Endothelial cell of umbilical vein (primary cell): ENCODE data around the gene DACT1.

Experiments
- EZH2 ChIP-seq: IDR thresholded peaks from 2 replicates; pipeline ENCODE4 v1.6.1; 2012; ENCODE audit warnings: borderline replicate concordance, low read depth, mild to moderate bottlenecking, moderate library complexity, low read length, inconsistent platforms; ENCODE audit not compliant: severe bottlenecking
- FOS ChIP-seq: IDR thresholded peaks from 2 replicates; pipeline ENCODE4 v1.6.1; 2011; ENCODE audit warnings: mild to moderate bottlenecking, low read length, moderate library complexity, borderline replicate concordance; ENCODE audit not compliant: insufficient read depth
- MYC ChIP-seq: IDR thresholded peaks from one replicate; pipeline ENCODE4 v1.6.1; 2011; ENCODE audit warnings: mild to moderate bottlenecking, low read depth, low read length
- POLR2A ChIP-seq: IDR thresholded peaks from 2 replicates; pipeline ENCODE4 v1.6.1; 2012; ENCODE audit warnings: low read depth, mild to moderate bottlenecking, control low read depth, low read length
- POLR2AphosphoS5 ChIP-seq: IDR thresholded peaks from 2 replicates; pipeline ENCODE4 v1.6.1; 2012; ENCODE audit warnings: low read depth, mild to moderate bottlenecking, control low read depth, low read length, moderate library complexity; ENCODE audit not compliant: insufficient read depth
- TF ChIP-seq, protein P1 (sequence below), 2 donors: IDR thresholded peaks; 1 replicate in 1 of 2; 2 replicates in 1 of 2; pipeline ENCODE4 v1.5.1; 2011; ENCODE audit warnings: low read length in 2 of 2, mild to moderate bottlenecking in 2 of 2, moderate library complexity in 2 of 2, control low read depth in 1 of 2, inconsistent platforms in 1 of 2, low read depth in 1 of 2; ENCODE audit not compliant: insufficient read depth in 1 of 2; ENCODE audit errors: extremely low read depth in 1 of 2
- TF ChIP-seq, protein P2 (sequence below): IDR thresholded peaks from 2 replicates; pipeline ENCODE4 v1.6.1; 2011; ENCODE audit not compliant: insufficient read depth, insufficient read length

DNA sequence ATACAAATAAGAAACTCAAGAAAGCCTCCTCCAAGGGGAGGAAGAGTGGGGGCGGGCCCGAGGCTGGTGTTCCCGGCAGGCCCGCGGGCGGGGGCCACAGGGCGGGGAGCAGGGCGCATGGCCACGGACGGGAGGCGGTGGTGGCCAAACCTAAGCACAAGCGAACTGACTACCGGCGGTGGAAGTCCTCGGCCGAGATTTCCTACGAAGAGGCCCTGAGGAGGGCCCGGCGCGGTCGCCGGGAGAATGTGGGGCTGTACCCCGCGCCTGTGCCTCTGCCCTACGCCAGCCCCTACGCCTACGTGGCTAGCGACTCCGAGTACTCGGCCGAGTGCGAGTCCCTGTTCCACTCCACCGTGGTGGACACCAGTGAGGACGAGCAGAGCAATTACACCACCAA is 8.7 kb downstream of the DACT1 start:
- TF ChIP-seq, protein P1, sequence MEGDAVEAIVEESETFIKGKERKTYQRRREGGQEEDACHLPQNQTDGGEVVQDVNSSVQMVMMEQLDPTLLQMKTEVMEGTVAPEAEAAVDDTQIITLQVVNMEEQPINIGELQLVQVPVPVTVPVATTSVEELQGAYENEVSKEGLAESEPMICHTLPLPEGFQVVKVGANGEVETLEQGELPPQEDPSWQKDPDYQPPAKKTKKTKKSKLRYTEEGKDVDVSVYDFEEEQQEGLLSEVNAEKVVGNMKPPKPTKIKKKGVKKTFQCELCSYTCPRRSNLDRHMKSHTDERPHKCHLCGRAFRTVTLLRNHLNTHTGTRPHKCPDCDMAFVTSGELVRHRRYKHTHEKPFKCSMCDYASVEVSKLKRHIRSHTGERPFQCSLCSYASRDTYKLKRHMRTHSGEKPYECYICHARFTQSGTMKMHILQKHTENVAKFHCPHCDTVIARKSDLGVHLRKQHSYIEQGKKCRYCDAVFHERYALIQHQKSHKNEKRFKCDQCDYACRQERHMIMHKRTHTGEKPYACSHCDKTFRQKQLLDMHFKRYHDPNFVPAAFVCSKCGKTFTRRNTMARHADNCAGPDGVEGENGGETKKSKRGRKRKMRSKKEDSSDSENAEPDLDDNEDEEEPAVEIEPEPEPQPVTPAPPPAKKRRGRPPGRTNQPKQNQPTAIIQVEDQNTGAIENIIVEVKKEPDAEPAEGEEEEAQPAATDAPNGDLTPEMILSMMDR (IDR thresholded peaks at IDR 0.05; ENCODE audit: extremely low read depth in 1 of 2, insufficient read depth in 1 of 2, low read depth in 1 of 2, low read length in 2 of 2), result no peak
- TF ChIP-seq EZH2 (no peak), POLR2A (no peak), MYC (no peak), POLR2AphosphoS5 (no peak), FOS (no peak)
- TF ChIP-seq, protein P2, sequence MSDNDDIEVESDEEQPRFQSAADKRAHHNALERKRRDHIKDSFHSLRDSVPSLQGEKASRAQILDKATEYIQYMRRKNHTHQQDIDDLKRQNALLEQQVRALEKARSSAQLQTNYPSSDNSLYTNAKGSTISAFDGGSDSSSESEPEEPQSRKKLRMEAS, result no peak
